Measurements from ENCODE around the gene ZNF423.

- no peak for TF ChIP-seq CTCF (IDR thresholded peaks at IDR 0.05)
- no peak for TF ChIP-seq POLR2A (IDR thresholded peaks at IDR 0.05)
Measured at GRCh38 chr16:49617710-49618330, 238.1 kb downstream of the ZNF423 start.

All from right lobe of liver (tissue), 4 donors.